ENCODE measurements around the gene CCDC38.

GRCh38 chr12:95880895-95881294 is 61.5 kb downstream of the CCDC38 start:
- TF ChIP-seq CTCF (conservative IDR thresholded peaks at IDR 0.05 in 1 of 2, IDR thresholded peaks at IDR 0.05 in 1 of 2; ENCODE audit: extremely low read depth in 1 of 2, insufficient read depth in 1 of 2, low read depth in 1 of 2, low read length in 2 of 2) (no peak), EZH2 (IDR thresholded peaks at IDR 0.05; ENCODE audit: borderline replicate concordance, low read length) (no peak)
